Motor neuron (in vitro differentiated cells): Measurements from ENCODE around the gene GP5. TPM values are rescaled to one million over a fixed set of nuclear protein-coding genes. Genes with fewer than 3 reads are reported as not detected.

ENCODE experiments used
- ATAC-seq, 8 experiments: fragments of 200-7000 bp; cut with Tn5 transposase; replicated peaks in 6 of 8; 2 replicates each; pipeline ENCODE4 v1.8.0; 2021; ENCODE audit warnings: mild to moderate bottlenecking in 8 of 8, moderate library complexity in 8 of 8
- H3K27ac ChIP-seq, 2 donors: fragments of 250-450 bp; sonication (Bioruptor Pico); 2 replicates each; pipeline ENCODE4 v1.9.0; 2021; ENCODE audit warnings: antibody characterized with exemption in 2 of 2, mild to moderate bottlenecking in 2 of 2, moderate library complexity in 1 of 2
- H3K4me1 ChIP-seq, 2 donors: fragments of 250-450 bp; sonication (Bioruptor Pico); replicated peaks in 1 of 2; 2 replicates each; pipeline ENCODE4 v1.6.1; 2021; ENCODE audit warnings: antibody characterized with exemption in 2 of 2, mild to moderate bottlenecking in 2 of 2, moderate library complexity in 1 of 2
- H3K4me3 ChIP-seq, 5 donors: fragments of 250-450 bp; sonication (Bioruptor Pico); 2 replicates each; pipeline ENCODE4 v1.9.0; 2021; ENCODE audit warnings: antibody characterized with exemption in 5 of 5, mild to moderate bottlenecking in 5 of 5, moderate library complexity in 4 of 5
- WGBS, 10 experiments: fragments of 450-650 bp; shearing (Covaris generic); methylation state at CpG; one replicate each; pipeline ENCODE4 v1.0.0; 2022; 5-methylcytosine and 5-hydroxymethylcytosine counted together
- in situ Hi-C, 9 experiments: fragments of 400-800 bp; cut with MboI; loops; one replicate each; pipeline ENCODE4 v1.15.0; 2021; ENCODE audit warnings: low sequenced_read_pairs in 9 of 9, low pct_unique_long_range_greater_than_20kb in 2 of 9; ENCODE audit not compliant: unreplicated experiment in 9 of 9
- total RNA-seq, 8 experiments: library from RNA; unstranded; fragments of 300-600 nt; gene quantifications; 2 replicates each; pipeline versions ENCODE4 v1.2.3 to v1.2.4, GENCODE V29; 2022

Gene GP5
- total RNA-seq, 8 experiments from 2014 or later = 0.05 to 4.0 (median 0.39) TPM

DNA sequence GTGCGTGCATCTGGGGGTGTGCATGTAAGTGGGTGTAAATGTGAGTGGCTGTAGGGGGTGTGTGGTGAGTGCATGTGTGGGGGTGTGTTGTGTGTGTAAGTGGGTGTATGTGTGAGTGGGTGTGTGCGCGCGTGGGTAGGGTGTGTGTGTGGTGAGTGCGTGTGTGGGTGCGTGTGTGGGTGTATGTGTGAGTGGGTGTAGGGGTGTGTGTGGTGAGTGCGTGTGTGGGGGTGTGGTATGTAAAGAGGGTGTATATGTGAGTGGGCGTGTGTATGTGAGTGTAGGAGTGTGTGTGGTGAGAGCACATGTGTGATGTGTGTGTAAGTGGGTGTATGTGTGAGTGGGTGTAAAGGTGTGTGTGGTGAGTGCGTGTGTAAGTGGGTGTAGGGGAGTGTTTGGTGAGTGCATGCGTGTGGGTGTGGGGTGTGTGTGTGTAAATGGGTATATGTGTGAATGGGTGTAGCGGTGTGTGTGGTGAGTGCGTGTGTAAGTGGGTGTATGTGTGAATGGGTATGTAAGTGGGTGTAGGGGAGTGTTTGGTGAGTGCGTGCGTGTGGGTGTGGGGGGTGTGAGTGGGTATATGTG lies 47.0 kb downstream of the GP5 start:
- WGBS, 10 experiments = 33 to 100% (median 100%) methylated on average over 1 to 4 of the region's 14 CpGs; no CpG with 5 or more reads in 2 of the 10 experiments
- no peak for ATAC-seq
- in situ Hi-C loops = no loop called here
- Histone ChIP-seq H3K4me3 (no peak overlapping the region), H3K4me1 (peaks cover 4 to 16% of the 10 kb centered on the region in 2 donors), H3K27ac (peak overlapping the region in 1 of 2 donors; percentile 89)

DNA sequence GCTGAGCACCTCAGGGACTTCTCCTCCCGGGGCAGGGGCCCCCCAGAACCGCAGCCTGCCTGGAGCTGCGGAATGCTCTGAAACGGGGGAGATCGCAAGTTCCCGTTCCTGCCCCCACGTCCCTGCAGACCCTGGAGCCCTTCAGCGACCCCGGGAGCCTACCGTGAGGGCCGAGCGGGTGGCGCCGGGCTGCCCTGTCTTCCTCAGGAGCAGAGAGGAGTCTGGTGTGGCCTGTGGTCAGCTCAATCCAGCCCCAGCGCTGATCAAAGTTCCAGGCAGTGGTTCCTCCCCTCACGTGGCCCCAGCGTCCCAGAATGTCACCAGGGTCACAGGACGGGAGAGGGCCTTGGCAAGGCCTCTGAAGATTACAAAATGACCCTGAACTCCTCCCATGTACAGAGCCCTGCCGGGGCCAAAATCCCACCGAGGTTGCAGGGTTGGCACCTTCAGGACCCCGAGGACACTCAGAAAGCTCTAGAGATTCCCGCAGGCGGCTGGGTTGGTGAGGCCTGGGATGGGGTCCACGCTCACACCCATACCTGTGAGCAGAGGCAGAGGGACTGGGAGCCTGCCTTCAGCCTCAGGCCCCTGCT lies 47.9 kb downstream of the GP5 start, which contains the start of gene CPN2:
TSS of gene CPN2 (minus strand) at position 249 of the 593 bp plus-strand sequence. CDS start 8,626 bp downstream, outside the sequence.
- H3K4me3 ChIP-seq = no peak within 1 kb of the TSS
- H3K27ac ChIP-seq = peak within 1 kb of the TSS in 1 of 2 donors; percentile 89
- H3K4me1 ChIP-seq = peaks cover 4 to 16% of the 10 kb centered on the region in 2 donors
- 67 to 90% (median 86%) methylated on average over 2 to 13 of the region's 24 CpGs; no CpG with 5 or more reads in 3 of the 10 experiments for WGBS, 10 experiments
- no peak for ATAC-seq
- in situ Hi-C loops = no loop called here

- in situ Hi-C loops = no loop called here
- 80 to 100% (median 94%) methylated on average over 1 to 3 of the region's 3 CpGs; no CpG with 5 or more reads in 7 of the 10 experiments for WGBS, 10 experiments
- no peak overlapping the region for H3K27ac ChIP-seq
Measured at GRCh38 chr3:194350726-194351071, 48.4 kb downstream of the GP5 start.

GRCh38 chr3:194348354-194348753 lies 50.7 kb downstream of the GP5 start:
- no peak for ATAC-seq
- Histone ChIP-seq H3K4me1 (peaks cover 4 to 9% of the 10 kb centered on the region in 2 donors), H3K4me3 (no peak overlapping the region), H3K27ac (no peak overlapping the region)
- in situ Hi-C loops = loop anchor here in 4 of 9 experiments (25.0 kb wide), 1 partner anchor 239 kb away; no protein-coding TSS in a partner anchor
- WGBS, 10 experiments = 17 to 89% (median 73%) methylated on average over 1 to 5 of the region's 6 CpGs; no CpG with 5 or more reads in 4 of the 10 experiments

More at GRCh38 chr3:194350726-194351071, 48.4 kb downstream of the GP5 start:
- no peak for ATAC-seq
- no peak overlapping the region for H3K4me3 ChIP-seq
- H3K4me1 ChIP-seq = peaks cover 4 to 16% of the 10 kb centered on the region in 2 donors

- Histone ChIP-seq H3K27ac (no peak overlapping the region), H3K4me3 (no peak overlapping the region), H3K4me1 (no peaks in the 10 kb centered on the region)
- in situ Hi-C loops = loop anchor here in 4 of 9 experiments (25.0 kb wide), 1 partner anchor 241 kb away; no protein-coding TSS in a partner anchor
- peak; percentile 32 to 70 (median 64) for ATAC-seq
- 10 to 100% (median 85%) methylated on average over 1 to 2 of the region's 5 CpGs; no CpG with 5 or more reads in 6 of the 10 experiments for WGBS, 10 experiments
Measured at GRCh38 chr3:194346621-194347020, 52.4 kb downstream of the GP5 start.

- 80 to 85% methylated on average over 1 to 6 of the region's 9 CpGs; no CpG with 5 or more reads in 8 of the 10 experiments for WGBS, 10 experiments
- Histone ChIP-seq H3K4me3 (no peak overlapping the region), H3K27ac (no peak overlapping the region), H3K4me1 (no peaks in the 10 kb centered on the region)
- in situ Hi-C loops = loop anchor here in 4 of 9 experiments (25.0 kb wide), 1 partner anchor 241 kb away; no protein-coding TSS in a partner anchor
- ATAC-seq = no peak
Measured at GRCh38 chr3:194346035-194346434, 53.0 kb downstream of the GP5 start.

Other genes starting within 250 kb of the GP5 start
- gene CPN2, start 47.9 kb downstream of the GP5 start, total RNA-seq = under 1 TPM in 5 of 8 experiments, not detected in 3; 0.08 to 0.47 (median 0.15) TPM
- gene LRRC15, start 29.5 kb downstream of the GP5 start, total RNA-seq = under 1 TPM; 0.05 to 0.71 (median 0.21) TPM
- 10 to 100 TPM; 17.8 to 67.9 (median 43.5) TPM for gene ATP13A3, start 87.7 kb upstream of the GP5 start, total RNA-seq
- 10 to 100 TPM in 3 of 8 experiments, 1 to 10 TPM in 5; 6.9 to 13.6 (median 9.0) TPM for gene TMEM44, start 234.2 kb upstream of the GP5 start, total RNA-seq